Stimulated activated CD4-positive, alpha-beta T cell treated with anti-CD3 and anti-CD28 coated beads, TNF-alpha, amount 100 ng/mL, for 1 hour (primary cell): ENCODE data around the gene DIRAS3.
"Not testable (repeated sequence)": the region's sequence is repeated elsewhere in the genome, so short reads cannot be mapped to it uniquely, and the experiment has no call there.

ENCODE experiments used
- DNase-seq, 3 donors: peaks; one replicate each; pipeline ENCODE4 v3.0.0-alpha.2; 2020; ENCODE audit warnings: low read depth in 3 of 3, low spot score in 1 of 3

Gene DIRAS3, protein sequence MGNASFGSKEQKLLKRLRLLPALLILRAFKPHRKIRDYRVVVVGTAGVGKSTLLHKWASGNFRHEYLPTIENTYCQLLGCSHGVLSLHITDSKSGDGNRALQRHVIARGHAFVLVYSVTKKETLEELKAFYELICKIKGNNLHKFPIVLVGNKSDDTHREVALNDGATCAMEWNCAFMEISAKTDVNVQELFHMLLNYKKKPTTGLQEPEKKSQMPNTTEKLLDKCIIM

DNA sequence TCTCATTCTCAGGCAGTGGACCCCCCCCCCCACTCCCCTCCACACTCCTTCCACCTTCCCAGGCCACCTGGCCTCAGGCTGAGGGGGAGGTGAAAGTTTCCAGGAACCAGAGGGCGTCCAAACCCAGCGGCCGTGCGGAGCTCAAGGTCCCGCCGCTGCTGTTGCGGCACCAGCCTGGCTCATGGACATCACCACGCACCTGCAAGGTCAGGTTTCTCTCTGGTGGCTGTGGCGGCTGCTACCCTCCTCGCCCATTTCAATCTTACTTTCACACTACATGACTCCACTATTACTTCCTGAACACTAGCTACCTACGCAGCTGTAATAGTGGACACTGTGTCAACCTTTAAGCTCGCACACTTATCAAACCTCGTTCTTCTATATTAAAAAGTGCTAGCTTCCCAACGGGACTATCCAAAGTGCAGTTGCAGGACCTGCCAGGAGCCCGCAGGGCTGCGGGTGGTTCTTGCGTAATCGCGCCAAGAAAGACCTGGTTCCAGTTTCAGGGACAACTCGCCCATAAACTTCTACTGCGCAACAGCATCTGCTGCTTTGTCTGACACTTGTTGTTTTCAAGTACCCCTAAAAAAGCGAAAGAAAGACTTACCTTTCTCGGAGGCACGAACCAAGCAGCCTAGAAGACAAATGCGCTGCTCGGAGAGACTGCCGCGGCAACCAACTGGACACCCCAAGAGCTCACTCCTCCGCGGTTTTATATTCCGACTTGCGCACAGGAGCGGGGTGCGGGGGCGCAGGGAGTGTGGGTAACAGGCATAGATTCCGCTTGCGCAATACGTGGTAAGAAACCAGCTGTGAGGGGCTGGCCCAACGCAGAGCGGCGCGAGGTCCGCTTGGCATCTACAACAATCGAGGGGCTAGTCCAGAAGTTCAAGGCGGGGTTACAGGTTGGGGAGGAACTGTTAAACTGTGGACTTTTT is at the start of gene DIRAS3:
Gene DIRAS3, minus strand, starts transcription at position 687 of the 938 bp plus-strand sequence. CDS start 3,330 bp downstream, outside the sequence.
- DNase-seq = no peak

DNA sequence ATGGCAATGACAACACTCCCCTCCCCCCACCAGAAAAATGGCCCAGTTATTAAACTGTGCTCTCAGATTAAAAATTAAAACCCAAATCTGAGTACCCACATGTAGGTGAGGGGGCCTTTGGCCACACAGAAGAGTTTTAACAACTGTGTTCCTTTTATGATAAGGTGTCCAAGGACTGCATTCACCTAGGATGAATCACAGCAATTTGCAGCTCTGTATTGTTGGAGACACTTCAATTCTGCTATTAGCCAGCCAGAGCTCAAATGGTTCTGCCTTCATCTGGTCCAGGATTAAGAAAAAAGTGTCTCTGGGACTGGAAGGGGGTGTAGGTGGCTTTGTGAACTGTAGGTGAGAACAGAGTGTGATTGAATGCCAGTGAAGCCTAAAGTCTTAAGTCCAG is 43.3 kb upstream of the DIRAS3 start:
- no peak for DNase-seq

DNA sequence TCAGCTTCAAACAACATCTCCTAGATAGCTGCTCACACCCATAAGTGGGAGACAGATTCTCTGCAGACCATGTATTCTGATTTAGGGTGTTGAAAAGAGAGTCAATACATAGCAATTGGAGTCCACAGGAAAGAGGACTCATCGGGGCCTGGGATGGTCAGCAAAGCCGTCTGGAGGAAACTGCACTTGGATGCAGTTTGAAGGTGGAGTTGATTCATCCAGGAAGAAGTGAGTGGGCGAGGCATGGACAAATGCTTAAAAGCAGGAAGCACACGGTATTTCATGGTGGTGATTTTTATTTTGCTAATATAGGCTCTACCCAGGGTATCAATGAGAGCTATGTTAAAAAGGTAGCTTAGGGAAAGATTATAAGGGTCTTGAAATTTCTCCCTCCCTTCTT is 36.8 kb upstream of the DIRAS3 start:
- no peak for DNase-seq

DNA sequence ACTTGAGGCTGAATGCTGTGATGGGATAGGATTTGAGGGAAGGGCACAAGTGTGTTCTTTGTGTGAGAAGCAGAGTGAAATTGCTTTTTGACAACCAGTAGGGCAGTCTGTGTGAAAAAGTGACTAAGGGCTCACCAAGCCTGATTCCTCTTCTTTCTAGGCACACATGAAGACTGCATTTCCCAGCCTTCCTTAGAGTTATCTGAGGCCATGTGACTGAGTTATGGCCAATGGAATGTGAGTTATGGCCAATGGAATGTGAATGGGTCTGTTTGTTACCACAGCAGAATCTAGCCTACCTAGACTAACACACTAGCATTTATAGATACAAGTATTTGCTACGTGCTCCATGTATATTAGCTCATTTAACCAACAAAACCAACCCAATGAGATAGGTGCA is 35.3 kb upstream of the DIRAS3 start:
- no peak for DNase-seq

DNA sequence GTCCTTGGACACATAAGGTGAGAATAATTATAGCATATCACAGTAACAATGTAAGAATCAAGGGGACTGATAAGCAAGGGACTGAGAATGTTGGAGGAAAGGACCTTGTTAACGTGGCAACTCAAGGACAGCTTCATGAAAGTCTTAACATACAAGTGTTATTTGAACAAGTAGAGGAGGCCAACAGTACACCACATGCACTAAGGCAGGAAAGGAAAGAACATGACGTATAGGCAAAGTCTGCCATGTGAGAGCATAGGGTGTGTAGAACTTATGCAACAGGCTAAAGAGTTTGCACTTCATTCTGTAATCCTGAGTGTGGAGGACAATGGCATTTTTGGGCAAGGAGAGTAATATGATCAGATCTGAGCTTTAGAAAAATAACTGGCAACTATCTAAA is 33.3 kb upstream of the DIRAS3 start:
- DNase-seq = no peak

DNA sequence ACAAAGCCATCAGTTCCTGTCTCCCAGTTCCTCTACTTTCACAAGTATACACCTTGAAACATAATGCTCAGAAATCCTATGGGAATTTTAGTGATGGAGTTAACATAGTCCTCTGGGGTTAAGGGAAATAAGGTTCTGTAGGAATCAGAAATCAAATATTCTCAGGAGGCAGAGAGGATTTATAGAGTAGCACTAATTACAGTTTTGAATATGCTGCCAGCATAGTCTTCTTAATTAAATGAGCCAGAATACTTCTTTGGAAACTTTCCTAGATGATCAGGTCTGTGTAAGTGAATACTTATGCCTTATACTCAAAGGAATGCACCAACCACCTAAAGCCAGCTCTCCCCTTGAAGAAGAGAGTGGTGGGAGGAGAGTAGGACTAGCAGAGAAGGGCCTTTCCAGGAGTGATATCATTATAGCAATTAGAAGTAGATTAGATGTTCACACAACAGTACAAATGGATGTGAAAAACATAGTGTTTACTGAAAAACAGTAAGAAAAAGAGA is 31.4 kb upstream of the DIRAS3 start:
- DNase-seq = no peak

DNA sequence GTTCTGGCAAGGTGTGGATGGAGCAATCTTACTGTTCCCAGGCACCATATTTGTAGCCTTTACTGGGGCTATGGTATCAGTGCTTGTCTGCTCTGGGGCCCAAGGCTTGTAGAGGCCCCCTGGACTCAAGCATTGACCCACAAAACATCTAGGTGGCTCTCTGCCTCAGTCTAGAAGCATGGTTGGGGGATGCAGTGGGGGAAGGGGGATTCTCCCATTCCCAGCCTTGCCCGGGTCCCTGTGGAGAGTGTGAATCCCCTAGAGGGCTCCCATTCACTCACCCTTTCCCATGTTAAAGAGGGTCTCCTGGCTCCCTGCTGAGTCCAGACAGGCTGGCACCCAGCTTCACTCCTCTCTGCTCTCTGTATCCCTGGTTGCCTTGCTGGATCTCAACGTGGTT is 28.2 kb upstream of the DIRAS3 start:
- DNase-seq = no peak

DNA sequence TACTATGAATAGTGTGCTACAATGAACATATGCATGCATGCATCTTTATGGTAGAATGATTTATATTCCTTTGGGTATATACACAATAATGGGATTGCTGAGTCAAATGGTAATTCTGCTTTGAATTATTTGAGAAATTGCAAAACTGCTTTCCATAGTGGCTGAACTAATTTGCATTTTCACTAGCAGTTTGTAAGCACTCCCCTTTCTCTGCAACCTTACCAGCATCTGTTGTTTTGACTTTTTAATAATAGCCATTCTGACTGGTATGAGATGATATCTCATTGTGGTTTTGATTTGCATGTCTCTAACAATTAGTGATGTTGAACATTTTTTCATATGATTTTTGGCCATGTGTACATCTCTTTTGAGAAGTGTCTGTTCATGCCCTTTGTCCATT is 24.0 kb upstream of the DIRAS3 start:
- no peak for DNase-seq

DNA sequence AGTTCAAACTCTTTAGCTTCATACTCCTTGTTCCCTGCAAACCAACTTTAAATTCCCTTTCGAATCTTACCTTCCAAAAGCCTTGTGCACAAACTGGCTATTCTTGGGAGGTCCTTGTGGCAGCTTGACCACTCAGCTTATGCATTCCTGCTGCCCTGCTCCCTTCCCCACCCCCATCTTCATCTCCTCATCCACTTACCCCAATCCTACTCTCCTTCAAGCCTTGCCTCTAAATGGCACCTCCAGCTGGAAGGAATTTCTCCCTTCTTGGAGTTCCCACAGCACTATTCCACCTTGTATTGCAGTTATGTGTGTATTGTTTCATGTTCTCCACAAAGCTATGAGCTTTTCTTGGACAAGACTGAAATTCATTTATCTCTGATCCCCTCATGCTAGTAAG is 15.3 kb upstream of the DIRAS3 start:
- no peak for DNase-seq

DNA sequence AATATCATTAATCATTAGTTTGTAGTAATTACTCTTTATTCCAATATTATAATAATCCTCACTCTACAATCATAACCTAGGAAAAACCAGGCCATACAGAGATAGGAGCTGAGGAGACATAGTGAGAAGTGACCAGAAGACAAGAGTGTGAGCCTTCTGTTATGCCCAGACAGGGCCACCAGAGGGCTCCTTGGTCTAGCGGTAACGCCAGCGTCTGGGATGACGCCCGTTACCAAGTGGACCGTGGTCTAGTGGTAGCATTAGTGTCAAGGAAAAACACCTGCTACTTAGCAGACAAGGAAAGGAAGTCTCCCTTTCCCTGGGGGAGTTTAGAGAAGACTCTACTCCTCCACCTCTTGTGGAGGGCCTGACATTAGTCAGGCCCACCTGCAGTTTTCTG is 7.6 kb upstream of the DIRAS3 start:
- DNase-seq = not testable (repeated sequence)

DNA sequence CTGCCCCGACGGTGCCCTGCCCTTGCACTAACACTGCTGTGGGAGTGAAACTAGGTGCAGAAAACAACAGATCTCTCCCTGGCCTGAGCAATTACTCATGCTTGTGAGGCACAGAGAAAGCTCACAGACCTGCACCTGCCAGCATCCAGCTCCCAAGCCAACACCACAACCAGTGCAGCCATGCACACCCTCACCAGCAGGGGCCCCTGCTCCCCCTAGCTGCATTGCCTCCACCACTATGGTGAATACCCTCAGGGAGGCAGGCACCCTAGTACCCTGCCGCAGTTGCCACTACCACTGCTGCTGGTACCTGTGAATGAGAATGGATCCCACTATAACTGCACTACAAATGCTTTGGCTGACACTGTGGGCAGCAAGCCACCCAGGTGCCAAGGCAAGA is 7.1 kb upstream of the DIRAS3 start:
- no peak for DNase-seq

DNA sequence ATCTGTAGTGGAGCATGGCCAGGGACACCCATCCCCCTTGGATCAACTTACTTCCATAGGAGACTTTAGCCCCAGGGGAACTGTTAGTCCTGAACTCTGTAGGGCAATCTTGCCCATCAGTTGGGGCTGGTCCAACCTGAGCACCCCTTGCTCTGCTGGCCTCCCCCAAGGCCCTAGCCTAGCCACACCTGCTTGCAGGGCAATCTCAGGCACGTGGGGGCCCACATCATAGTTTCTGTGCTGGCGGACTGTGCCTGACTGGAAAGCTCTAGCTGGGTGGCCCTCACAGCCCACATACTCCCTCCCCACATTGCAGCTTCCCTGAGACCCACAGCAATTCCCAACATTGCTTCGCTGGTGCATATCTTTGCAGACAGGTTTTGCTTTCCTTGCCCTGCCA is 6.6 kb upstream of the DIRAS3 start:
- no peak for DNase-seq

DNA sequence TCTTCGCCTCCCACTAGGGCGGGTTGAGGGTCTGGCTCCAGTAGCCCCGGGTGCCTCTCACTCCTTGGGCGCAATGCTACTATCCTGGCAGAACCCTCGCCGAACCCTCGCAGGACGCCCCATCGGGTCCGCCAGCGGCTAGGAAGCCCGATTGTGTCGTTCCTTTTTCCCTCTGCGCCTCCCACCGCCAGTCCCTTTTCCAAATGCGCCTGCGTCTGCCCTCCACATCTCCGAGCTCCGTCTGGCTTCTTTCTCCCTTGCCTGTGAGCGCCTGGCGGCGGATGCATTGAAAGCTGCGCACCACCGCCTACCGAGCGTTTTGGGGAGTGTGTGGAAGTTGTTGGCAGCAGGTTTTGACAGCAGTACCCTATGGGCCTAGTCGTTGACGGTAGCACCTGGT is 1.0 kb upstream of the DIRAS3 start:
- no peak for DNase-seq

DNA sequence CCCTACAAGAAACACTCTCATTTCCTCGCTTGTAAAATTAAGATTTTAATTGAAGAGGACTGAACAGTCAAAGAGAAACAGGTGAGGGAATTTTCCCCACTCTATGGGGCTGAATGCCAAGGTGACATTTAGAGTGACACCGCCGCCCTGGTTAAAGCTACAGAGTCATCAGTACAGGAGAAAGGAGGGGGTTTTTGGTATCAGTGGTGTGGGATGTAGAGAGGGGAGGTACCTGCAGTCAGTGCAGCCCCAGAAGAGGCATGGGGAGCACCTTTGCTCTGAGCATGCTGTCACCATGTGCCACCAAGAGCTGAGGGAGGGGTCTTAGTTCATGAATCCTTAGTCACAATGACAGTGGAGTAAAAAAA is 2.8 kb downstream of the DIRAS3 start:
- DNase-seq = no peak

DNA sequence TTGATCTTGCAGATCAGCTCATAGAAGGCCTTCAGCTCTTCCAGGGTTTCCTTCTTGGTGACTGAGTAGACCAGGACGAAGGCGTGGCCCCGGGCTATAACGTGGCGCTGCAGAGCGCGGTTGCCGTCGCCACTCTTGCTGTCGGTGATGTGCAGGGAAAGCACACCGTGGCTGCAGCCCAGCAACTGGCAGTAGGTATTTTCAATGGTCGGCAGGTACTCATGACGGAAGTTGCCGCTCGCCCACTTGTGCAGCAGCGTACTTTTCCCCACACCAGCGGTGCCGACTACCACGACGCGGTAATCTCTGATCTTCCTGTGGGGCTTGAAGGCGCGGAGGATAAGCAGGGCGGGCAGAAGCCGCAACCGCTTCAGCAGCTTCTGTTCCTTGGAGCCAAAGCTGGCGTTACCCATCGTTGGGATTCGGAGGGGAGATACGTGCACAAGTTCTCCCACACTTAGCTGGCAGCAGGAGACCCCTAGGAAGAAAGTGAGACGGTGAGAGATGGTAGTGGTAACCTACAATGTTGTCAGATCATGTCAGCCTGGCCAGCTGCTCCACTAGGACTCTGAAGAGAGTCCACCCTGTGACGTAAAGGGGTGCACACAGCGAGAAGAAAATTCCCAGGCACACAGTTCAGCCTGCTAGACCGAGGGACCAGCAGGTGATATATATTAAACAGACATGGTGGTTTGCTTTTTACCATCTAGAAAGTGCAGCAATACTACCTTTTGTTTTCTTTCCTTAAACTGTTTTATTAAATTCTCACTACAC is 3.4 kb downstream of the DIRAS3 start:
- DNase-seq = no peak

DNA sequence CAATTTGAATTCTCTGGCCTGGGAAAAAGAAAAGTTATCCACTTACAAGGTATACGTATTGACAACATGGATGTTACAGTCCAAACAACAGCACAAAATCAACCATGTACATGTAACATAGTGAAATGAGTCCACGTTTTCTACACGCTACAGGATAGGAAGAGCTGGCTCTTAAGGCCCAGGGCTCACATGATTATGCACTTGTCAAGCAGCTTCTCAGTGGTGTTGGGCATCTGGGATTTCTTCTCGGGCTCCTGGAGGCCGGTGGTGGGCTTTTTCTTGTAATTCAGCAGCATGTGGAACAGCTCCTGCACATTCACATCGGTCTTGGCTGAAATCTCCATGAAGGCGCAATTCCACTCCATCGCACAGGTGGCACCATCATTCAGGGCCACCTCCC is 4.0 kb downstream of the DIRAS3 start:
- DNase-seq = no peak

DNA sequence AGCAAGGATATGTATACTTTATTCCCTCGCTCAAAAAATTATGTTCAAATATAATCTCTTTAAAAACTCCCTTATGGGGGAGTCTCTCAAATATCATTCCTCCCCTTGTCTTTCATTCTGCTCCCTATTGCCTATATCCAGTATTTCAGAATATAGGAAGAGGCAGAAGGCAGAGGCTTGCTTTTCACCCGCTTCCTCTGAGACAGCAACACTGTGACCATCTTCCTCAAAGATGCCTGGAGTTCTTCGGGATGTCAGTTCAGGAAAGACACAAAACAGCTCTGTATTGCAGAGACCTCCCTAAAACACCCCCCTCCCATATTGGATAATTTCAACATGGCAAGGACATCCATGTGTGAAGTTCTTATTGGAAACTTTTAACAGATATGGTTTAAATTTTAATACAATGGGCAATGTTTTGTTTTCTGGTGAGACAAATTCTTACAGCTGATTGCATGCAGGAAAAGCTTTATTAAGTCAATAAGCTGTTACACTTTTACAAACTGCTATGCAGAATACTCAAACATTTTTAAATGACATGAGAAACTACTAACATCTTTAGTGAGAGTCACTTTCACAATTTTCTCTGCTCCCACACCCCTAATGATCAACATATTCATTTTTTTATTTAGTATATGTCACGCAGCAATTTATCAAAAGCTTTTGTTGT is 4.8 kb downstream of the DIRAS3 start:
- no peak for DNase-seq

DNA sequence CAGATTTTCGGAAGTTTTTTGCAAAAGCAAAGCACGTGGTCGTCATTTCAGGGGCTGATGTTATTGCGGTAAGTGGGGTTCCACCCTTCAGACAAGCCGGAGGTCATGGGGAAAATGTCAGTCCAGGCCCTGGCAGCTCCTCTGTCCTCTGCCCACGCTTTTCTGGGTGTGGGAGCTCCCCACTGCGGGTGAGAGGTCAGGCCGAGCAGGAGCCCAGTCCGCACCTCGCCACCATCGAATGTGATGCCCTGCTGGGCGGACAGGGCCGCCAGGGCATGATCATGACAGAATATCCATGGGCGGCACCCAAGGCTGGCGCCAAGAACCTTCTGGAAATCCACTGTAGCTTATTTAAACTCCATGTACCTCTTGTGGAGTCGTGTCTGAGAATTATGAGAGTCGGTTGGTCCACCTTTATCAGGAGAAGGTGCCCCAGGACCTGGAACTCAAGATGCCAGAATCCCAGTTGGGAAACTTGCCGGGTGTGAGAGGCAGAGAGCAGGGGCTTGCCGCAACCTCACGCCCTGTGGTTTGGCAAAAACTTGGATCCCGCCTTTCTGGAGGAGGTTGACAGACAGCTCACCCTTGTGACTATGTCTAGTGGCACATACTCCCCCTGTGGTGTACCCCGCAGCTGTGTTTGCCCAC is 6.9 kb downstream of the DIRAS3 start:
- no peak for DNase-seq

DNA sequence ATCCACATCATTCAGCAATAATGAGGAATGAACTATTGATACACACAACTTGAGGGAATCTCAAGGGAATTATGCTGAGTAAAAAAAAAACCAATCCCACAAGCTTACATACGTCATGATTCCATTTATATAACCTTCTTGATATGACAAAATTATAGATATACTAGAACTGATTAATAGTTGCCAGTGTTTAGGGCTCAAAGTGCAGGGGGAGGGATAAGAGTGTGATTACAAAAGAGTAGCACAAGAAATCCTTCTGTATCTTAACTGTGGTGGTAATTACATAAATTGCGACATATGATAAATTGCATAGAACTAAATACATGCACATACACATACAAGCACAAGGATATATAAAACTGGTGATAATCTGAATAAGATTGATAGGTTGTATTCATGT is 13.5 kb downstream of the DIRAS3 start:
- DNase-seq = no peak

DNA sequence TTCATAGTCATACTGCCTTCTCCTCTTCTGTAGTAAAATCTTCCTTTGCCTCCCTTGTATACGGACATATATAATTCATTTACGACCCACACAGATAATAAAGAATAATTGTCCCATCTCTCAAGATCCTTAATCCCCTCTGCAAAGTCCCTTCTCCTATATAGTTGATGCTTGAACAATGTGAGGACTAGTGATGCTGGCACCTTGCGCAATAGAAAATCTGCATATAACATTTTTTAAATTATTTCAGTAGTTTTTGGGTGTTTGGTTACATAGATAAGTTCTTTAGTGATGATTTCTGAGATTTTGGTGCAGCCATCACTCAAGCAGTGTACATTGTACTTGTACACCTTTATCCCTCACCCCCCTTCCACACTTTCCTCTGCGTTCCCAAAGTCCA is 21.0 kb downstream of the DIRAS3 start:
- DNase-seq = no peak

DNA sequence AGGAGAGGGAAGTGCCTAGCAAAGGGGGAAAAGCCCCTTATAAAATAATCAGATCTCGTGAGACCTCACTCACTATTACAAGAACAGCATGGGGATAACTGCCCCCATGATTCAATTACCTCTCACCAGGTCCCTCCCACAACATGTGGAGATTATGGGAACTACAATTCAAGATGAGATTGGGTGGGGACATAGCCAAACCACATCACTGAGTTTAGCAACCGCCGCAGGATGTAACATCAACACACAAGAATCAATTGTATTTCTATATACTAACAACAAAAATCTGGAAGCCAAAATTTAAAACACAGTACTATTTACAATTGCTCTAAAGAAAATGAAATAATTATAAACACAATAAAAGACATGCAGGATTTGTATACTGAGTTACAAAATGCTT is 21.9 kb downstream of the DIRAS3 start:
- no peak for DNase-seq
